DMS114 treated with DMSO at 0.1 percent for 48 hours (cell line): Measurements from ENCODE around the gene MTMR10.

Experiments
- DNase-seq: peaks from one replicate; lab custom pipeline; 2025; ENCODE audit not compliant: unreplicated experiment; lab: John Stamatoyannopoulos, UW

MTMR10 gene

DNA sequence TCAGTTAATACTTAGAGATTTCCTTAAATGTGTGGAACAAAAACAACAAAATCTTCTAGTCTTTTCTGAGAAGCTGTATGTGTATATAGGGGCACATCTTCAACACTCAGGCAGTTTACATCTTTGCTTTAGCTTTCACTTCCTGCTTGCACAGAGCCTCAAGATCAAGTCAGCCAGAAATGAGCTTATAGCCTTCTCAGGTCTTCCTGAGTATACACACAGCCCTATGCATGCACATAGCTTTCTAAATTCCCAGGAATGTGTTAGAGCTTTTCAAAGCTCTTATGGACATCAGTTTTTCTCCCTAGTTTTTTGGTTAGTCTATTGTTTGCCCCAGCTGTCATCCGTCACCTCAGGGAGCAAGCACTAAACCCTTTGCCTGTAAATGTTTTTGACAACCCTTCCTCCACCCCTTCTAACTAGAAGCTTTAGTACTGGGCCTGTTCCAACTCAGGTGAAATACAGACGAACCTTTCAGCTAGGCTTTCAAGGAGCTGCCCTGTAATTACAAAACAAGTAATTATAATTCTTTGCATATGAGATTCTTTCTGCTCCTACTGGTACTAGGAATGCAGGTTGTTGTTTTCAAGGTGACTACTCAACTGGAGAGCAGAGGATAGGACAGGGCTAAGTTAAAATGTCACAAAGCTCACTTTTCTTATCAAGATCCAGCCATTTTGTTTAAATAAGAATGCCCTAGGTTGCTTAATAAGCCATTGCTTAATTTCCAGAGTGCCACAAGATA, 22.6 kb upstream of the MTMR10 start:
- no peak for DNase-seq

DNA sequence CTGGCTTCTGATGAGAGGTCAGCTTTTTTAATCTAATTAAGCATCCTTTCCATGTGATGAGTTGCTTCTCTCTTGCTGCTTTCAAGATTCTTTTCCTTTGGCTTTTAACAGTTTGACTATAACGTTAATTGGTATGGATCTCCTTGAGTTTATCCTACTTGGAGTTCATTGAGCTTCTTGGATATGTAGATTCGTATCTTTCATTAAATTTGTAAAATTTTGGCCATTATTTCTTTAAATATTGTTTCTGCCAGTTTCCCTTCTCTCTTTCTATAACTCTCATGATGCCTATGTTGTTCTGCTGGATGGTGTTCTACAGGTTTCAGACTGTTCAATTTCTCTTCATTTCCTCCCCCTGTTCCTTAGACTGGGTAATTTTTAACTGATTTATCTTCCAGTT, 21.0 kb upstream of the MTMR10 start:
- DNase-seq: no peak

DNA sequence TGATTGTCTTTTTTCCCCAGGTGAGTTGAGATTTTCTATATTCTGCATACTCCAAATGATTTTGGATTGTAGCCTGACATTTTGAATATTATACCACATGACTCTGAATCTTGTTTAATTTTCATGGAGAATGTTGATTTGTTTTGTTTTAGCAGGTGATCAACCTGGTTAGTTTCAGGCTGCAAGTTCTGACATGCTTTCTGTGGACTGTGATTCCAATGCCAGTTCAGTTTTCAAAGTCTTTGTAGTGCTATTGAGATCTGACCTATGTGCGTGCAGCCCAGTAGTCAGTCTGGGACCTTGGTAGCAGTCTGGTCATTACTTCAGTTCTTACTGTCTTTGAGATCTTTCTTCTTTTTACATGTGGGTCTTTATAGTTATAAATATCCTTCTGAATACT, 18.6 kb upstream of the MTMR10 start:
- DNase-seq: no peak

DNA sequence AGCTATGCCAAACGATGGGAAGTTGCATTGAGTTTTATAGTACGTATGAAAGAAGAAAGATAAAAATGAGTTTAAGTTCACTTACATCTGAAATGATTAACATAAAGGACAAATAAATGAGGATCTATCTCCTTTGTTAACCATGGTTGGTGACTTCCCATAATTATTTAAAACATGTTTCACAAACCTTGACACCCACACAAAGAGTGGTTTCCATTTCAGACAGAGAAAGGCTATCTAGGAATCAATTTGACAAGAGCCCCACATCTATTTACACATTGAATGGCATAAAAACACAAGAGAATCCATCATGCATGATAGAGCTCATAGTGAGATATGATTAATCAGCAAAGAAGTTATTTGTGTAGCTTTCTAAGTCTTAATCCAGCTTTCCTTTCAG, 14.2 kb upstream of the MTMR10 start:
- no peak for DNase-seq

DNA sequence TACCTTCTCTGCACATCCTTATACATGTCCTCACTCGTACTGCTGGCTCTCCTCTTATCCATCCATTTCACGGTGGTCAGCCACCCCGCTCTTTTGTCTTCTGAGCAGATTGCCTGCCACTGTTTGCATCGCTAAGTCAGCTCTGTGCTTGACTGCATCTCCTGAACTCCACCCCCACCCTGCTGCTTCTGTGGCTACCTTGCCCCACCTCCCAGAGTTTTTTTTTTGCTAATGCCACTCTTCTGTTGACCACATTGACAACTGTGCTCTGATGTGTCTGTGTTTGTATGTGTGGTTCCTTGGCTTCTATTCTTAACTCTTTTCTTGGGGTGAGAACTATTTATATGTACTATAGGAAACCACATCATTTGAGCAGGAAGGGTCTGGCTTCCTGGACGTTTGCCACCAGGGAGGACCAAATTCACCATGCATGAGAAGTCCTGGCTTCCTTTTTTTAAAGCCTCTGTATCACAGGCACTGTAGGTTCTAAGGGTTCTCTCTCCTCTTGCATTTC, 12.8 kb upstream of the MTMR10 start:
- no peak for DNase-seq

DNA sequence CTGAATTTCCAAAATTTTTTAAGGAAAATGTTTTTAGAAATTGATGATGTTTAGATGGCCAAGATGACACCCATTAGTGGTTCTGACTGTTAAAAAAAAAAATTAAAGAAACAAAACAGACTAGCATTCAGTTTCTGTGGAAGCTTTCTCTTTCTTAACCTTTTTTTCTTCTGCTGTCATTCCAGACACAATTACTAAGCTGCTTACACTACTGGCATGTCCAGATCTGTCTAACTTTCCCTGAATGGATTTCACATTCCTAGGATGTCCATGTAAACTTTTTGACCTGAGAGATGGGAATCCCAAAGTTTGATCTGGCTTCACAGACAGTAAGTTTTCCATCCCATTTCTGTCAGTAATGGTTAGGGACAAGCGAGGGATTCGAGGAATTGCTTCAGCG, 10.3 kb upstream of the MTMR10 start:
- DNase-seq: no peak

DNA sequence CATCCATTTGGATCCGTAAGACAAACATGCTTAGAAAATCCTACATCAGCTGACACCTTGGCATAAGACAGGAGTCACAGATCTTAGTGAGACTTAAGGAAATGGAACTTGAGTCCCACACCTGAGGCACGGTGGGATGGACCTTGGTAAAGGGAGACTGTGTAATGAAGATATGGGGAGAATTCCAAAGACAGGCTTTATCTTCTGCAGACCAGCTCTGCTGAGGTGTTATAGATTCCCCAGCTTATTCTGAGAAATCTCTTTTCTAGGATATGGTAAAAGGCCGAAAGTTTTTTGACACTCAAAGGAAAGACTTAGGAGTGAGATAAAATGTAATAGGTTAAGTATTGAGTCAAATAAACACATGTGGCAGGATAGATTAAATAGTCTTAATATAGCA, 8.3 kb upstream of the MTMR10 start:
- DNase-seq: no peak

DNA sequence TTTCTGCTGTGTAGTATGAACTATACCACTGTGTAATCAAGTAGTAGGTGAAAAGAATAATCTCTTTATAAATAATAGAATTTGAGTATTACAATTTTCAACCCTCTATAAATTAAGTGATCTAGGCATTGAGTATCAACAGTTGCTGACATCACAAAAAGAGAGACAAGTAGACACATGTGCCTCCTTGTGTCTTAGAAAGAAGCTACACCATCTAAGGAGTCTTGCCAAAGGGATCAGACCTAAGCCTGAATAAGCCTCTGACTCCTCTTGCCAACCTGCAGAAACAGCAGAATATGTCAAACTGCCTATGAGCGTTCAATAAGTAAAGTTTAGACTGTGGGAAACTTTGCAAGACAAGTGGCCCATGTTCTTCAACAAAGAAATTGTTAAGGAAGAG, 5.8 kb upstream of the MTMR10 start:
- DNase-seq: no peak

DNA sequence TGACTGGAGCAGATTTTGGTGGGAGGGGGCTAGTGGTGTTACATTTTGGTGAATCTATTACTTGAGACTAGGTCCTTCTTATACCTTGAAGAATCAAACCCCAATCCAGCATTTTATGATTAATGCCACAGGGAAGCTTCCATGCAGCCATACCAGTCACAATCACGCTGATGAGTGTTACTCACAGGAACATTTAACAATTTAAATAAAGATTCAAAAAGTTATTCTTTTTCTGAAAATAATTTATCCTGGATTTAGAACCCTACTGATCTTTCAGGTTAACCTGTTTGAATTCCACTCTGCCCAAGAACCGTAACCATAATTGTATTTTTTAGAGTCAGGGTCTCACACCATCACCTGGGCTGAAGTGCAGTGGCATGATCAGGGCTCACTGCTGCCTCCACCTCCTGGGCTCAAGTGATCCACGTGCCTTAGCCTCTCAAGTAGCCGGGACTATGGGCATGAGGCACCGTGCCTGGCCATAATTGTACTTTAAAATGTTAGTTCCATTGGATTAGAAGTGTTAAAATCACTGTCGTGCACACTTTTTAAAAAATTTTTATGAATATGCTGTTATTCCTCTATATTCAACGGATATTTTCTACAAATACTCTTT, 929 bp upstream of the MTMR10 start:
- no peak for DNase-seq

DNA sequence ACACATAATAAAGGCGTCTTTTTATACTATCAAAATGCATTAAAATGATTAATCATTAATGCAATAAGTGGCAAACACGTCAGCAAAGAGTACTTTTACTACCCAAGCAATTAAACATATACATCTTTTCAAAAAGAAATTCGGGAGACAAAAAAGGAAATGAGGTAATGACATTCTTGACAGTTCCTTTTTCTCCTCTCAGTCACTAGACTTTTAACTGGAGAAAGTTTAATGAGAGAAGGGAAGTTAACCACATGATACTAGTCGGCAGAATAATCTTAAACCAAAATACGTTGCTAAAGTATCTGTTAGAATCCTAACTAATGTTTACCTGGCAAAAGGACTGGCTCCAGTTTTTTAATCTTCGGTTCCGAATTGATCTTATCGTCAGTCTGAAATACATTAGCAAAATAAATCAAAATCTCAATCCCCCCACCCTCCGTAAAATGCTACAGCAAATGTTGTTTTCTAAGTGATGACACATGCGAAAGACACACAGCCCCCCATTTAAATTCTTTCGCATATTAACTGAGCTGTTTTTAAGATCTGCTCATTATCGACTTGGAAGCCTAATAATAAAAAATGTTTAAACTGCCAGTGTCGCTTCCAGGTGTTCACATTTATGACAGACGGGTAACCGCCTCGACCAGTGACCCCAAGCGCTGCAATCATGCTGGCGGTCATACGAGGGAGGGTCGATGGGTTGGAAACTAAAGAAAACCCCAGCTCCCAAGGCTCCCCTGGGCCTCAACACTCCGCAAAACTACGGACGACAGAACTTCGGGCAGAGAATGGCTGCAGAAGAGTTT, 778 bp downstream of the MTMR10 start:
- DNase-seq: no peak

DNA sequence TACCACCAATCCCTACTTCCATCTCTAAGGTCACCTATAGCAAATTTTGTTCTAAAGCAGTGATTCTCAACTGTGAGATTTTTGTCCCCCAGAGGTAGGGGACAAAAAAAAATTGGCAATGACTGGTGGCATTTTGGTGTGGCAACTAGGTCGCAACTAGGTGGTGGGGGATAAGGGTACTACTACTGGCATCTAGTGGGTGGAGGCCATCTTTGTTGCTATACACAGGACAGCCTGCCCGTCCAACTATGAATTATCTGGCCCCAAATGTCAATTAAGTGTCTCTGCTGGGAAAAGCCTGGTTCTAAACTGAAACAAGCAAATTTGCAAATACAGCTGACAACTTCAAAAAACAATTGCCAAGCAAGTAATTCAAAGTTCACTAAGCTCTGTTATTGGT, 1.4 kb downstream of the MTMR10 start:
- peak; percentile 20 for DNase-seq

DNA sequence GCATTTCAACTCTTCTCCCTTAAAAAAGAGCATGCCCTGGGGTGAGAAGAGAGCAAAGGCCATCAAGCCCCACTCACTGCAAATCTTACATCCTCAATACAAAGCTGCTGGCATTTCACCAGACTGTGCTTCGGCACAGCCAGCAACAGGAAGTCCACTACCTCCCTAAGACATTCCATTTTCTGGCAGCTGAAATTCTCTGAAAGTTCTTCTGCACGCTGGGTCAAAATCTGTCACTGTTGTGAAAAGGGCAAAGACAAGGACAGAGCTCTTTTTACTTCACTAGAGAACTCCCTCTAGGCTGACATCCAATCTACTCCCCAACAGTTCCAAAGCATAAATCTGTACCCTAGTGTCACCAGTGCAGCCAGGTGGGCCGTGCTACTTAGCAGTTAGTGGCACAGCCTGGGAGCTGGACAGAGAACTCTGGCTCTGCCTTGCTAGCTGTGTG, 6.3 kb downstream of the MTMR10 start:
- DNase-seq: no peak

DNA sequence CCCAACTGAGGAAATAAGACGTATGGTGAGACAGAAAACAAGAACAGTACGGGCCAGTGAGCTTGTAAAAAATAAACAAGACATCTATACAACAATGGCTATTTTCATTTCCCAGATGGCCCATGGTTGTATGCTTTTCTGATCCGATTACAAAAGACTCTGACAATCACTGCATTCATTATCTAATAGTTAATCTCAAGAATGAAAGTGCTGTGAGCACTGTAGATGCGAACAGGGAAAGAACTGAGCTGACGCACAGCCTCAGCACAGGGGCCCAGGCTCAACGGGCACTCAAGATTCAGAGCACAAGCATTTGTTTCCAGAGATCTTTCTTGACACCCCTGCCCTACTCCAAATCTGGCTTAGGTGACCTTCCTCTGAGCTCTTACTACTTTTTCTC, 6.9 kb downstream of the MTMR10 start:
- DNase-seq: no peak

DNA sequence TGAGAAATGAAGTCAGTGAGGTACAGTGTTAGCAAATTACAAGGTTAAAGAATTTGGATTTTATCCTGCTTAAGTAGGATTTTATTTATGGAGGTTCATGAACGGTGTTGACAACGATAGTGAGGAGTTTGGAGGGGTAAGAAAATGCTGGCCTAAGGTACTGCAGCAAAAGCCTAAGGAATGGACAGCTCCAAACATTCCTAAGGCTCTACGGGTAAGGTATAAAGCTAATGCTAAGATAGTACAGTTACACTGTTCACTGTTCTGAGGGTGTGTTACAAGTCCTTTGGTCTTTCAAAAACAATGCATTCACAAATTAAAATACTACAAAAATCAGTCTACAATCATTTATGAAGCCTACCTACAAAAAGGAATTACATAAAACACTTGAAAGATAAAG, 7.3 kb downstream of the MTMR10 start:
- no peak for DNase-seq

DNA sequence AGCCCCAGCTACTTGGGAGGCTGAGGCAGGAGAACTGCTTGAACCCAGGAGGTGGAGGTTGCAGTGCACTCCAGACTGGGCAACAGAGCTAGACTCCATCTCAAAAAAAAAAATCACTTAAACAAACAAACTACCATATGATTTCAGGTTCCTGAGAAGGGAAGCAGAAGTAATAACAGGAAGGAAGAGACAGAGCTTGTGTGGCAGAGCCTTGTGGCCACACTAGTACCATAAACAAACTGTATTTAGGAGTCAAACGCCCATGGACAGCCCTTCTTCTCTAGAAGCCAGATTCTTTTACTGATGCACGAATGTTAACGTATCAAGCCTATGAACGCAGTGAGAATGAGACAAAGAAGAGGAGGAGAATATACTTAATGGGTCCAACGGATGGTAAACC, 12.0 kb downstream of the MTMR10 start:
- DNase-seq: no peak

DNA sequence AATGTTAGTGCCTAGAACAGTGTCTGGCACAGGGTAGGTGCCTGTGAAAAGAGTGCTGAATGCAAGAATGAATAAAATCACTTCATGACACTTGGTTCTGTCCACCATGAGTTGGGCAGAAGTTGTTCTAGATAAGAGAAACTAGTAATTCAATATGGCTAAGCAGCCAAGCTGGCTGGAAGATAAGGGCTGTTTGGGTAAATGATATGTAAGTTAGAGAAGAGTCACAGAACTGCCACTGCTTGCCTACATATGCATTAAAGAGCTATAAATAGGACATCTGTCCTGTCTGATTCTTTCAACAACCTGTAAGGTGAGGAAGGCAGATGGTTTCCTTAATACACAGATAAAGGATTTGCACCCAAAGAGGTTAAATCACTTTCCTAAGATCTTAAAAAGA, 13.1 kb downstream of the MTMR10 start:
- DNase-seq: no peak

DNA sequence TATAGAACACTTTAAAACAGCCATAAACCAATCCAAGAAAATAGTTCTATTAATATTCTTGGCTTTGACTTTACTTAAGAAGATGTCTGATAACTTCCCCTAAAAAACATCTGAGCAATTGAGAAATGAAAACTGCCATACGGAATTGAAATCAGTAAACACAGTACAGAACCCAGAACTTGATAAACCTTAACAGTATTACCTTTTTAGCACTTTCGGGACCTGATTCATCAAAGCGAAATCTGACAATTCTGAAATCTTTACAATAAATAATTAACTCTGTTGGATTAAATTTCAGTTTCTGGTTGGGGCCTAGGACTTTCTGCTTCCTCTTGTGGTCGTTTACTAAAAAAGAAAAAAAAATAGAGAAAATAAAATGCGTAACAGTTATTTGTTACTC, 17.3 kb downstream of the MTMR10 start:
- no peak for DNase-seq

DNA sequence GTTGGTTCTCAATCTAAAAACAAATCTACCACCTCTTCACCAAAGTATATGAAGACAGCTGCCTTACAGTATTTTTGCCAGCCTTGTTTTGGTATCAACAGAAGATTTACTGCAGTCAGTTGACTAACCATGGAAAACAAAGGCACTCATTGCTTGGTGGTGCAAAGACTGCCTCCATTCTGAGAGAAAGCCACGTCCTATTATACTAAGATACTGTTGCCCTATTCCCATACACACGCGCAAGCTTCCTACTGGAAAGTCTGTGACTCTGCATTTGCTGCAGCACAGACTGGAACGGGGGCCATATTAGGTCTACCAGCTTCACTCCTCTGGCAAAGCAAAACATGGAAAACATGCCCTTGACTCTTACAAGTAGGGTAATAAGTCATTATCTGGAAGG, 18.0 kb downstream of the MTMR10 start:
- no peak for DNase-seq

DNA sequence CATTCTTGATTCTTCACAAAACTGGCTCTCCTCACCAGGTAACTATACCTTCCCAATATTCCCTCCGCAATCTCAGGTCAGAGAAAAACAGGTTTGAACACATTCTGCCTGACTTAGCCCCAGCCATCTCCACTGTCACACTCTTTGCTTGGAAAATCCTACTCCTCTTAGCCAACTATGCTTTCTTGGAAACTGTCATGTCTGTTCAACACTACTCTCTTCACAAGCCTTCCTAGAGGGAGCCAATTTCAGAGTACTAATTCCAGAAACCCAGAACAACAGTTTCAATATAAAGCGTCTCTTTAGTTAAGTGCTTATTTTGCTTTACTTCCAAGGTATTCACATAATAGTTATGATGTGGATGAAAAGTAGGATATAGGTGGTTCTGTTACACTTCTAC, 21.7 kb downstream of the MTMR10 start:
- DNase-seq: no peak

DNA sequence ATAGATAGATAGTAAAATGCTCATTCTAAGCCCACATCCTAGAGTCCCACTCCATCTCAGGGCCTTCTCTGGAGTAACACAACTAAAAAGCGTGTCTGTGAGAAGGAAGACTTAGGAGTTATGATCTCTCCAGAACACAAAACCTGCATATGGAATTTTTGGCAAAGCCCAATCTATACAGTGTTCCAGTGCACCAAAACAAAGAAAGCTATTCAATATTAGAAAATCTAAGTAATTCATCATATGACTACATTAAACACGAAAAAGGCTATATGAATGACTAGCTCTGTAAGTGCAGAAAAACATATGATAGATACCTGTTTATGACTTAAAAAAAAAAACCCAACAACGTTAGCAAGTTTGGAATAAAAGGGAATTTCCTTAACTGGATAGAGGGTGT, 27.7 kb downstream of the MTMR10 start:
- DNase-seq: no peak

DNA sequence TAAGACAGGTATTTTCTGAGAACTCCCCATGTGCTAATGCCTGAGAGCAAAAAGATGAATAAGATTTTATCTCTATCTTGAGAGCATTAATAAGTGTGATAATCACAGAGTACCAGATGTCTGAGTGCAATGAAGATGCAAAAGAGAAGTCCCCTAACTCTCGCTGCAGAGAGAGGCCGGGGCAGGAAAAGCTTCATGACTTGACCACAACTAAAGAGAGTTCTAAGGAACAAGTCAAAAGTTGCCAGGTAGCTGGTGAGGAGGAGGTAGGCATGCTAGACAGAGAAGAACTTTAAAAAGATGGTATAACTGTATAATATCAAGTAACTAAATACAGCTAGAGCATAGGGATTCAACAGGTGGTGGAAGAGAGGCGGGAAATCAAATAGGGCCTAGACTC, 28.8 kb downstream of the MTMR10 start:
- DNase-seq: no peak

DNA sequence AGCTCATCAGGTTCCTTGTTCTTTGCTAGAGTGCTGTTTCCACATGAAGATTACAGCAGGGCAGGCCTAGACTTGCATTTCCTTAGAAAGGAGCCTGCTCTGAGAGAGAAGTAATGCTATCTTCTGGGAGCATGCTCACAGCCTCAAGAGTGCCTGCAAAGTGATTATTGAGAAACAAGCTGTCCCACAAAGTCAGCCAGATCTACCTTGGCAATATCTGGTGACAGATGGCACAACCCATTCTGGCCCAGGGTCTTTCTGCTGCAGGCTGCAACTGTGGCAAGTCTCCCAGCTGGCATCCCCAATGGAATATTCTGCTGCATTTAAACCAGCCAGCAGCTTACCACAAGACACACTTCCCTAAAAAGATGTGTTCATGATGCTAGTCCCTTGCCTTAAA, 29.3 kb downstream of the MTMR10 start:
- no peak for DNase-seq
